T47D (cell line): Measurements from ENCODE around the gene PRAME.

Experiments
- DNase-seq, 2 experiments: peaks; one replicate each; pipeline versions ENCODE4 v3.0.0 to v3.0.0-alpha.2; 2011 to 2012; ENCODE audit warnings: low read depth in 1 of 2, low spot score in 1 of 2
- JUND ChIP-seq: IDR thresholded peaks from 2 replicates; pipeline ENCODE4 v1.6.1; 2012; ENCODE audit warnings: low read depth
- in situ Hi-C: cut with HindIII; loops from 2 replicates; pipeline ENCODE4 v1.10.0; 2016; ENCODE audit warnings: low sequenced_read_pairs, low pct_unique_long_range_greater_than_20kb

PRAME gene

DNA sequence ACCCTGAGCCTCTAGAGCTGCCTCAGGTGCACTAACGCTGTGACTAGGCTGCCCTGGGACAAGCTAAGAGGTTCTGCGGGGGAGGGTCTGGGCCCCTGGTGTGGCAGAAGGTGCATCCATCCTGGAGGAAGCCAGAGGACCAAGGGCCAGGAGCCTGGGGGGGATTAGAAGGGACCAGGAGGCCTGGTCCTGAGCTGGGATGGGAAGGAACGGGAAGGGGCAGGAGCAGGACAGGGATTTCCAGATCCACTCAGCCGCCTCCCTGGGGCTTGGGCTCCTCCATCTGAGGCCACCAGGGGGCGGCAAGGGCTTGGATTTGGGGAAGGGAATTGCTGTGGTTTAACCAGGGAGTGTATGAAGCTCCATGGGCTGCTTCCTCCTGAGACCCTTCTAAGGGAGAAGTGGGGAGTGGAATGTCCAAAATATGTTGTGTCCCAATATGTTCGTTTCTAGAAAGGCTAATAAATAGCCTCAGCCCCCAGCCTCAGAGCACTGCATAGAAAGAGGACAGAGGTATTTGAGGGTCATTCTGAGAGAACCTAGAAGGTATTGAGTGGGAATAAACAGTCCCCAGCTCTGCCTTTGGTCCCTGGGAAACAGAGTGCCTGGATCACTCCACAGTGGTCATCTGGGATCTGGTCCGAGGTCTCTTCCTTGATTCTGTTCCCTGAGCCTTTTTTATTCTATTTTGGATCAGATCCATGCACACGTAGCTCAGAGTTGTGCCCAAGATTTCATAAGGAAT is 17.4 kb upstream of the PRAME start:
- in situ Hi-C loops, result no loop called here
- TF ChIP-seq JUND, result no peak

DNA sequence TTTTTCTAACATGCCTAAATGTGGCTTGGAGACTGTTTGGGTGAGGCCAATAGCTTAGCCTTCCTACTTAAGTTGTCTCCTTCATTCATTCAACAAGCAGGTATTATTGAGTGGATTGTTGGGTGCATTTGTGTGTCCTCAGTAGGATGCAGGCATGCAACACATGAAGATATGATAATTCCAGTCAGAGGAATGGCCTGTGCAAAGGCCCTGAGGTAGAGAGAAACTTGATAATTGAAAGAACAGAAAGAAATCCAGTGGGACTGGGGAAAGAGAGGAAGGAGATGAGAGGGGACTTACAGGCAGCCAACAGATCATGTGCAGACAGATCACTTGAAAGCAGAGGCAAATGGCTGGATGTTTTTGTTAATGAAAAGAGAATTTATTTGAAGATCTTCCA is 15.3 kb upstream of the PRAME start:
- in situ Hi-C loops, result no loop called here
- TF ChIP-seq JUND, result no peak

More for the DNA sequence above, 17.4 kb upstream of the PRAME start:
- DNase-seq, result peak in 1 of 2 experiments; percentile 62

DNA sequence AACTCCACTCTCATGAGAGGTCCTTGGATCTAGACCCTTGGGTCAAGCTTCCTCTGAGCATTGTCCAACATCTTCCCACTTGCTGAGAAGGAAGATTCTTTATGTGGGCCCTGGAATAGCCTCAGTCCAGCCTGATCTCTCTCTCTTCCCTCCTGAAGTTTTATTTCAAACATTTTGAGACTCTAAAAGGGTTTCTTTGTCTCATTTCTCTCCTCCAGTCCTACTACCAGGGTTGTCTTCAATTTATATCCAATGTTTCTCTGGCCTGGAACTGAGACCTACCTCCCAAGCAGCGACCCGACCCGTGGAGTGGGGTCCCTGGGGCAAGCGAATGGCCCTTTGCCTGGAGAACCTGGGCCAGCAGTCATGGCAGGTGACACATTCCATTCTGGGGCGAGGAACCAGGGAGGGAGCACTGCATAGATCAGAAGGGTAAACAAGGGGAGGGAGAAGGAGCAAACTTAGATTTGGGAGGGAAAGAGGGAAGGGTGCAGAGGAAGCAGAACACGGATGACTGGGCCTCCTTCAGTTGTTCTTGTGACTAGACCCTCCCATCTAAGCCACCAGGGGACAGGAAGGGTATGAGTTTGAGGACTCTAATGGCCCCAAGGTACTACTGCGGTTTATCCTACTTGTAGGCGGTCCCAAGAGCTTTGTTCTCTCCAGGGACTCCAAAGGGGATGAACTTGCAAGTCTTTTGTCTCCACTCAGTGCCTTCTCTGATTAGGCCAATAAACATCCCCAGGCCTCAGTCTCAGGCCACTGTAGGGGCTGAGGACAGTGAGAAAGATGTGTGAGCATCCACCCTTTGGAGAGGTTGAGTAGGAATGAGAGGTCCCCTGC is 14.2 kb upstream of the PRAME start:
- in situ Hi-C loops, result no loop called here
- TF ChIP-seq JUND, result no peak
- no peak for DNase-seq

More for the DNA sequence above, 15.3 kb upstream of the PRAME start:
- DNase-seq, result no peak

DNA sequence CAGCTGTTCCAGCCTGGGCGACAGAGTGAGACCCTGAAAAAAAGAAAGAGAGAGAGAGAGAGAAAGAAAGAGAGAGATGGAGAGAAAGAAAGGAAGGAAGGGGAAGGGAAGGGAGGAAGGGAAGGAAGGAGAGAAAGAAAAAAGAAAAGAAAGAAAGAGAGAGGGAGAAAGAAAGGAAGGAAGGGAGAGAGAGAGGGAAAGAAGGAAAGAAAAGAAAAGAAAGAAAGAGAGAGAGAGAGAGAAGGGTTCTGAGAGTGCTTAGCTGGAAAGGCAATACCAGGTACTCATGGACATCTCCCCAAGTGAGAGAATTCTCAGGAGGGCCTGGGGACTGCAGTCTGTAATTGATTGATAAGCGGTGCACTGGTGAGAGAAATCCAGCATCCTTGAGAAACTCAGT is 12.8 kb upstream of the PRAME start:
- in situ Hi-C loops, result no loop called here
- no peak for TF ChIP-seq JUND
- no peak for DNase-seq

DNA sequence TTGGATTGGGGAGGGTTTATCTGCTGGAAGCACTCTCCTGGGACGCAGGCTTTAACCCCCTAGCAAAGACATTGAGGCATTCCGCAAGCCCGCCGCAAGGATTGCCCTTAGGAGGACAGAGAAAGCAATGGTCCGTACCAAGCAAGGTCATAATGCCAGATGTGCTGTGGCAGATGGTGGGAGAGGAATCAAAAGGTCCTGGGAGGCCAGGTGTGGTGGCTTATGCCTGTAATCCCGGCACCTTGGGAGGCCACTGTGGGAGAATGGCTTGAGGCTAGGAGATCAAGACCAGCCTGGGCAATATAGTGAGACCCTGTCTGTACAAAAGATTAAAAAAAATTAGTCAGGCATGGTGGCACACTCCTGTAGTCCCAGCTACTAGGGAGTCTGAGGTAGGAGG is 12.4 kb upstream of the PRAME start:
- in situ Hi-C loops, result no loop called here
- no peak for DNase-seq
- no peak for TF ChIP-seq JUND

DNA sequence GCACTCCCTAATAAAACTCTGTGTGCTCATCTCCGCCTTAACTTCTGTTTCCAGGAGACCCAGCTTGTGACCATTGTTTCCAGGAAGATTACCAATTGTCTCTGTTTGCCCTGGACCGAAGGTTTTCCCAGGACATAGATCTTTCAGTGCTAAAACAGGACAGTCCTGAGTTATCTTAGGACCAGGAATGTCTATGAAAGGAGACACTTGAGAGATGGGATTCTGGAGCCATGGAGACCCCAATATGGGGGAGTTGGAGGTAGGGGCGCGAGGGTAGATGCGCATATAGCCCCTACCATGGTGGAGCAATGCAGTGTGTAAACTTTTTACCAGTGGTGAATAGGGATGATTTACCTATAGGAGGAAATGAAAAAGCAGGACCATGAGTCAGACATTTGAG is 10.2 kb upstream of the PRAME start:
- no peak for DNase-seq
- TF ChIP-seq JUND, result no peak
- in situ Hi-C loops, result no loop called here

DNA sequence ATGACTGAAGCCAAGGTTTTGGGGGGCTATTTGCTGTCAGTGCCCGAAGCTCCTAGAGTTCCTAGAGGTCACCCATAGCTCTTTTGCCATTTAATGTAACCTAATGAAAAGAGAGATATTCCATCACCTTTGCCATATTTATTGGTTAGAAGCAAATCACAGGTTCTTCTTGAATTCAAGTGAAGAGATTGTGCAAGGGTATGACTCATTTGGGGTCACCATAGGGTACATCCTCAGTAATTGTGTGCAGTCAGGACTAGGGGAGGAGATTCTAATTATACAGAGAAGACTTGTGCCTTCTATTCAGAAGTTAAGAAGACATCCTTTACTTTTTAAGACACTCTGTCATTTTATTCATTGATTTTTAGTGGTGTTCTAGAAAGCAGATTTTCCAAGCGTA is 6.9 kb upstream of the PRAME start:
- no peak for DNase-seq
- in situ Hi-C loops, result no loop called here
- no peak for TF ChIP-seq JUND

DNA sequence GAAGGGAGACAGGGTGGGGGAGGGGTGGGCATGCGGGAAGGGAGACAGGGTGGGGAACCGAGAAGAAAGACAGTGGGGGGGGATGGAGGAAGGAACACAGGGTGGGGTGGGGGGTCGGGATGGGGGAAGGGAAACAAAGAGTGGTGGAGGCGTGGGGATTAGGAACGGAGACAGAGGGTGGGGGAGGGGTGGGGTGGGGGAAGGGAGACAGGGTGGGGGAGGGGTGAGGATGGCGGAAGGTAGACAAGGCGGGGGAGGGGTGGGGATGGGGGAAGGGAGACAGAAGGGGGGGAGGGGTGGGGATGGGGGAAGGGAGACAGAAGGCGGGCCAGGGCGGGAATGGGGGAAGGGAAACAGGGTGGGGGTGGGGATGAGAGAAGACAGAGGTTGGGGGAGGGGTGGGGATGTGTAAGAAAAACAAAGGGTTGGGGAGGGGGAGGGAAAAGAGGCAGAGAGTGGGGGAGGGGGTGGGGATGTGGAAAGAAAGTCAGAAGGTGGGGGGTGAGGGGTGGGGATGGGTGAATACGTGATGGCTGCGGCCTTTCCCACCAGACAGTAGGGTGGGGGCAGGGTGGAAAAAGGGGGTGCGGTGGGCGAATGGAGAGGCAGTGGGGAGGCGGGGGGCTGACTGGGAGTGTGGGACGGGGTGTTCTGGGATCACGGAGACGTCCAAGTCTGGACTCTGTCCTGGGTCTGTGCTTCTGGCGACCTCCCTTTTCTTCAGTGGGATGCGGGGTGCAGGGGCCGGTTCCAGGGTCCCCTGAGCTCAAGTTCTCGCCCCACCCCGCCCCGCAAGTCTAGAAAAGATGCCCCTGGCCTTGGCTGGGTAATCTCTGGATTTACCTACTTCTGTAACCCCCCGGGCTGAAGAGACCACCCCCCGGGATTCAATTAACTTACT is 744 bp downstream of the PRAME start:
- in situ Hi-C loops, result no loop called here
- no peak for DNase-seq
- no peak for TF ChIP-seq JUND

DNA sequence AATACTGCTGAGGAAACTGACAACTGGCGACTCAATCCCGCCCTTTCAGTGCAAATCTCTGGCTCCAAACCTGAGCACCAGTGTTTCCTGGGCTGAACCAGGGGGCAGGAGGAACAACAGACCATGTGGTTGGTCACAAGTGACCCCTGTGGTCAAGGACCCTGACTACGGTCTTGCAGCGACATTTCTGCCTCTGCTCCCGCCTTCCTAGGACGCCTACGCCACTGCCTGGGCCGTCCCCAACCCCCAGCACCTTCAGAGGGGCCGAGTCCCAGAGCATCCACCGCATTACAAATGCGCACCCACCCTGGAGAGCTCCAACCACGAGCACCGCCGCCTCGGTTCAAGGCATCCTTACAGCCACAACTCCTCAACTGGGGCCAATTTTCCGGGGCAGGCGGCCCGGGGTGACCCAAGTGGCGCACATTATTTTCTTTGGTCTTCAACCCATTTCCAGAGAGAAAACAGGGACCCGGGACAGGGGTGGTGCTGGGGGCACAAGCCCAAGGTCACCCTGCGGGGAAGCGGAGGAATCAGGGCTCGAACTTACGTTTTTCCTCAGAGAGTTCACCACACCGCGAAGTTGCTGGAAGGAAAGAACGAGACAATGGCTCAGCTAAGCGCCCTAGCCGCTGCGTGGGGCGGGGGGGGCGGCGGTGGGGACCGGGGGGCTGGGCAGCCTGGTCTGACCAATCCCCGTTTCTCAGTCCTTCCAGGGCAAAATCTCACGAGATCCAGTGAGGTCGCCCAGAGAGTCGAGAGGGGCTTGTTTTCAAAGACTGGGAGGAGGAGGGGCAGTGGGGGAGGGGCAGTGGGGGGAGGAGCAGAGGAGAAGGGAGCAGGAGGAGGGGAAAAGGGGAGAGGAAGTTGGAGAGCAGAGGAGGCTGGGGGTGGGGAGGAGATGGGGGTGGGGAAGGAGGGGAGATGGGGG is 1.8 kb downstream of the PRAME start:
- DNase-seq, result peak in 1 of 2 experiments; percentile 11
- in situ Hi-C loops, result no loop called here
- no peak for TF ChIP-seq JUND

DNA sequence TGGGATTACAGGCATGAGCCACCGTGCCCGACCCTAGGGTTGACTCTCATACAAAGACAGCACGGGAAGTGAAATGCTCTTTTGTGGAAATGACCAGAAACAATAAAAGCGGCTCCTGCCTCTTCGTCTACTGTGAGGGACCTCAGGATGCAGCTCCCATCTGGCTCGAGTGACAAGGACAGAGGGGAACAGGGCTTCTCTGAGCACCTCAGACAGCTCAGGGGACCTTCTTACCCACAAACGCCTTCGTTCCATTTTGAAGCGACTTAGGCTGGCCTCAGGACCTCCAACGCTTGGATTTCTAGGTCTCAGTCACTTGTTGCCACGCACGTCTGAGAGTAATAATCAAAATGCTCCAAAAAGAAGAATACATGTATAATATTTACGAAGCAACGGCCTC is 2.5 kb downstream of the PRAME start:
- DNase-seq, result no peak
- TF ChIP-seq JUND, result no peak
- in situ Hi-C loops, result no loop called here

DNA sequence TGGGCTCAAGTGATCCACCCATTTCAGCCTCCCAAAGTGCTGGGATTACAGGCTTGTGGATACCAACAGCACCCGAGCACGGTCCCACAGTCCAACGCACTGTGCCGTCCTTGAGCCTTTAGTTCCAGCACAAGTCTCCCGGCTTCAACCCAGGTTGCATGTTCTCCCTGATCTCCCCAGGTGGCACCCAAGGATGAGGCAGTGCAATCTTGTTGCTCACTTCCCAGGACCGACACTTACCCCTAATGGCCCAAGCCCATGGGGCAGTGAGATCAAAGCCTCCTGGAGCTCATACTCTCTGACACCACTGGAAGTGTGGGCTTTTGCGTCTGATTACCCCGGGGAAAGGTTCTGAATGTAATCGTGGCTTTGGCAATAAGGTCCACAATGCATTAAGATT is 3.5 kb downstream of the PRAME start:
- in situ Hi-C loops, result no loop called here
- TF ChIP-seq JUND, result no peak
- no peak for DNase-seq

DNA sequence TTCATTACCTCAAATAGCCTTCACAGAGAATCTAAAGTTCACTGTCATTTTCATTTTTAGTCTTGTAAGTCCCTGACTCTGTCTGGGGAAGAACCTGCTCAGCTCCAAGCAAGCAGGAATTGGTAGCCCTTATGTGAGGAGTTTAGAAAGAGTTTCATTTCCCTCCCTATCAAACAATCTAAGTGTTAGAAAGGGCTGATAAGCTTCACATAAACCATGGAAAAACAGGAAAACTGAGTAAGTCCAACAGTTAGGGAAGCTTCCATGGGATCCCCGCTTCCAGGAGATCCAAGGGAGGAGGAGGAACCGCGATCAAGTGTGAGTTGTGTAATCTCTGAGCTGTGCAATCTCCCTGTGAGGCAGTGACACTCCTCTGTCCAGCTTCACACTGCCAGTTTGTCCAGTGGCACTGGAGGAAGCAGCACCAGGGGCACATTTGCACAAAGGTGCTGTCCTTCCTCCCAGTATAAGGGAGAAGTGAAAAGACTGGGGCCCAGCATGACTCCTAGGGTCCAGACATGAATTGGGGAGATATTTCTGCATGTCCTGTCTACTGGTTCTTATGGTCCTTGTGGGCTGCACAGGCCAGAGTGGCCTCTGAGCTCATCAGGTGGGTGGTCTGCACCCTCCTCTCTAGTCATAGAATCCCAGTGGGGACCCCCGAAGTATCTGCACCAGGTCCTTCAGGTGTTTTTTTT is 4.3 kb downstream of the PRAME start:
- TF ChIP-seq JUND, result no peak
- DNase-seq, result no peak
- in situ Hi-C loops, result no loop called here
